NCI-H2227 (cell line): ENCODE results near the gene REXO4.
"Not testable (repeated sequence)": the region's sequence is repeated elsewhere in the genome, so short reads cannot be mapped to it uniquely, and the experiment has no call there.

Experiments
- DNase-seq: peaks from one replicate; lab custom pipeline; 2025; ENCODE audit not compliant: unreplicated experiment; lab: John Stamatoyannopoulos, UW

The REXO4 gene

DNA sequence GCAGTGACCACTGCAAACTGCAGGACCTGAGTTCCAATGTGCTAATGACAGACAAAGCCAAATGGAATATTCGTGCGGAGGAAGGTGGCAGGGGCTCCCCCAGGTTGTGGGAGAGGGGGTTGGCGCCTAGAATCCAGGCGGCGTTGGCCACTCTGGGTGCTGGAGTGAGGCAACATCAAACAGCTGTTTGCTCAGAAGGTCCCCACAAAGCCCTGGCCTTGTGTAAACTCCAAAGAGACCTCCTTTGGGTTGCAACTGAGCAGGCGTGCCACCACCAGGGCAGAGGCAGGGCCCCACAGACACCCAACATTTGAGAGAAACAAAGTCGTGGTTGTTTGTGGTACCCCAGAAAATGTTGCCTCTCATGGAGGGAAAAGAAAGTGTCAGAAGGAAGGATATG lies 27.1 kb downstream of the REXO4 start:
- DNase-seq, result no peak

DNA sequence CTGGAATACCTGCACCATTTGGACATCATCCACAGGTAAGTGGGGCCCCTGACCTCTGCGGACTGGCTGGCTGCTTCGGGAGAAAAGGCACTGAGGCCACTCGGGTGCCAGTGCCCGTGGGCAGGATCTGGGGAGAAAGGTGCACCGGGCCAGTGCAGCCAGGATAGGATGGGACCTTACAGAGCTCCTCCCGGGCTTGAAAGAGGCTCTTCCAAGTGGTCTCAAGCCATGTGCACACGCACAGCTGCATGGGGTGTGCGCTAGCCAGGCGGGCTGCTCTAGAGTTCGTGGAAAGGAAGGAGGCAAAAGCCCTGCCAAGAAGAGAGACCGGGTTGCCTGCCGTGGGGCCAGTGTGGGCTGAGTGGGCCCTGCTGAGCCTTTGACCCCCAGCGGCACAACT lies 28.2 kb downstream of the REXO4 start:
- no peak for DNase-seq

DNA sequence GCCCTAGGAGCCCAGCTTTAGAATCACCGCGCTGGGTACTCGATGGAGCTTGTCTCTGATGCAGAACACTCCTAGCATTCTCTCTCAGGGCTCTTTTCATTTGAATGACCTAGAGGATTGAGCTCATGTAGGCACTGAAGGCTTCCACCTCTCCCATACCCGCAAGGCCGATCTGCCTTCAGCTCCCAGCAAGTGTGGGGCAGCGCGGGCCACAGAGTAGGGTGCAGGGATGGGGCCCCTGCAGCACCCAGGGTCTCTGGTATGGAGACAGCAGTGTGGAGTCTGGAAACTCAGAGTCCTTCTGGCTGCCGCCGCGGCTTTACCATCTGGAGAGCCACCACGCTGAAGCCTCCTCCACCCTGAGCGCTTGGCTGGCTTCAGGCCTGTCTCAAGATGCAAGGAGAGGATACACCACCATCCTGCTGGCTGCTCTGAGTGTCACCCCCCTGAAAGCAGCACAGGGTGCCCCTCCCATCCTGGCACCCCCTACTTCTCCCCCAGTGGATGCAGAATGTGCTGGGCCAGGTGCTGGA lies 28.7 kb downstream of the REXO4 start:
- DNase-seq, result no peak

DNA sequence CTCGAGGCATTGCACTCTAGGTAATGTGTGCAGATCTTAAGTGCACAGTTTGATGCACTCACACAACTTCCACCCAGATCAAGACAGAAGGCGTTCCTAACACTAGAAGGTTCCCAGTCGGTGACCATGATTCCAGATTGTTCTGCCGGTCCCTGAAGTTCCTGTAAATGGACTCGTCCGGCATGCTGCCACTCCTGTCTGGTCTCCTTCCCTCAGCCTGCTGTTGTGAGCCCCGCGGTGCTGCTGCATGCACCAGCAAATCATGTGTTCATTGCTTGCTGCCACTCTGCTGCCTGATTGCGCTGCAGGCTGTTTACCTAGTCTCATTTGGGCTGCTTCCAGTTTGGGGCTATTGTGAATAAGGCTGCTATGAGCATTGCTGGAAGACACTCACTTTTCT lies 30.1 kb downstream of the REXO4 start:
- DNase-seq, result no peak

DNA sequence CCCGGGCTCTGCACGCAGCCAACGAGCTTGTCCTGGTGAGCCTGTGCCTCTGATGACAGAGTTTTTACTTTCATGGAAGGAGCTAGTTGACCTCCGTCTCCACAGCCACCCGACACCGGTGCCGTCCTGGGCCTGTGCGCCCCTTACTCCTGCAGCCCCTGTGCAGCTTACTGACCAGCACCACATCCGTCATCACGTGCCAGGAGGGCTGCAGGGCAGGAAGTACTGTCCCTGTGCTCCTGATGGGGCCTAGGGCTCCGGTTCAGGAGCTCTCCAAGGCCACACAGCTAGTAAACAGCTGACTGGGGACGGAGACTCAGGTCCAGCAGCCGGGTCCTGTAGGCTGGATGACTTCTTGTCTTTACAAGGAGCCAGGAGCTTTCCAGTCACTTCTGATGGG lies 31.5 kb downstream of the REXO4 start:
- no peak for DNase-seq

DNA sequence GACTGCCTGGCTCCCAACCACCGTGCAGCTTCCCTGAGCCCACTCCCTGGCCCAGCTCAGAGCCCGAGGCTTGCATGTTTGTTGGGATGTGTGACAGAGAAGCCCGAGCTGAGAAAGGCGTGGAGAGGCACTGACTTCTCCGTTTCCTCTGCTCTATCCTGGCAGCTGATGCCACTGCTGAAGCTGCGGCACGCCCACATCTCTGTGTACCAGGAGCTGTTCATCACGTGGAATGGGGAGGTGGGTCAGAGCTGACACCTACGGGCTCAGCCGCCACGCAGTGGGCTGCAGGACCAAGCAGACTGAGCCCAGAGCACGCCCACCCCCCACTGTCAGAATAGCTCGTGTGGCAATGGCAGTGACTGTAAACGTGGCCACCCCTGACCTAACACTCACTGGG lies 32.4 kb downstream of the REXO4 start:
- no peak for DNase-seq

DNA sequence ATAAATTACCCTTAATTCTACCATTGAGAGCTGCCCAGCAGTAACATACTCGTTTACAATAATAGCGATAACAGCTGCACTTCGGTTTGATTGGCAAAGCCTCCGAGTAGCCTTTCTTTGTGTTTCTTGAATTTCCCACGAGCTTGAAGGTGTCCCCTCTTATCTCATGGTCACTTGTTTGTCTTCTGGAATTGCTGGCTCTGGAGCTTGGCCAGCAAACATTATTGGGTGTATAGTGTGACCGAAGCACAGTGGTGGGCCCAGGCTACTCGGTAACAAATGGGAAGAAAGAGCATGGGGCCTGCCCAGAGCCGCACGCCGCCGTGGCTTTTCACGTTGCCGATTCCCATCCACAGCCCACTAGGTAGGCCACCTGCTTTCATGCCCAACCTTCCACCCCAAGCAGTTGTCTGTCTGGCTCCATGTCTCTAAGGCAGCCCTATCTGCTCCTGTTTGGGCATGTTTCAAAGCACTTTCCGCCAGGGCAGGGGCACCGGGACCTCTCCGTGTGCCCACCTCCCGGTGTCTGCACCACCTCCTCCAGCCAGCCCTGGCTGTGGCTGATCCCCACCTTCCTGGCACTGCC lies 33.0 kb downstream of the REXO4 start:
- DNase-seq, result no peak

DNA sequence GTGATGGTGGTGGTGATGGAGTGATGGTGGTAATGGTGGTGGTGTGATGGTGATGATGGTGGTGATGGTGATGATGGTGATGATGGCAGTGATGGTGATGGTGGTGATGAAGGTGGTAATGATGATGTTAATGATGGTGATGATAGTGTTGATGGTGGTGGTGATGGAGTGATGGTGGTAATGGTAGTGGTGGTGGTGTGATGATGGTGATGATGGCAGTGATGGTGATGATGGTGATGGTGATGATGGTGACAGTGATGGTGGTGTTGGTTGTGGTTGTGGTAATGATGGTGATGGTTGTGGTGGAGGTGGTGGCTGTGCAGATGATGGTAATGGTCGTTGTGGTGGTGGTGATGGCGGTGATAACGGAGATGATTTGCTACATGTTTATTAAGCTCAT lies 34.4 kb downstream of the REXO4 start:
- DNase-seq, result no peak

DNA sequence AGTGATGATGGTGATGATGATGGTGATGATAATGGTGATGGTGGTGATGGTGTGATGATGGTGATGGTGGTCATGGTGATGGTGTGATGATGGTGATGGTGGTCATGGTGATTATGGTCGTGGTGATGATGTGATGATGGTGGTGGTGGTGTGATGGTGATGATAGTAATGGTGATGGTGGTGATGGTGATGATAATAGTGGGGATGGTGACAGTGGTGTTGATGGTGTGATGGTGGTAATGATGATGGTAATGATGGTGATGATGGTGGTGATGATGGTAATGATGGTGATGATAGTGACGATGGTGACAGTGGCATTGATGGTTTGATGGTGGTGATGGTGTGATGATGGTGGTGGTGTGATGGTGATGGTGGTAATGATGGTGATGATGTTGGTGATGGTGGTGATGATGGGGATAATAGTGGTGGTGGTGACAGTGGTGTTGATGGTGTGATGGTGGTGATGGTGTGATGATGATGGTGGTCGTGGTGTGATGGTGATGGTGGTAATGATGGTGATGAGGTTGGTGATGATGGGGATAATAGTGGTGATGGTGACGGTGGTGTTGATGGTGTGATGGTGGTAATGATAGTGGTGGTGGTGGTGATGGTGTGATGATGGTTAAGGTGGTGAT lies 35.2 kb downstream of the REXO4 start:
- DNase-seq, result no peak

DNA sequence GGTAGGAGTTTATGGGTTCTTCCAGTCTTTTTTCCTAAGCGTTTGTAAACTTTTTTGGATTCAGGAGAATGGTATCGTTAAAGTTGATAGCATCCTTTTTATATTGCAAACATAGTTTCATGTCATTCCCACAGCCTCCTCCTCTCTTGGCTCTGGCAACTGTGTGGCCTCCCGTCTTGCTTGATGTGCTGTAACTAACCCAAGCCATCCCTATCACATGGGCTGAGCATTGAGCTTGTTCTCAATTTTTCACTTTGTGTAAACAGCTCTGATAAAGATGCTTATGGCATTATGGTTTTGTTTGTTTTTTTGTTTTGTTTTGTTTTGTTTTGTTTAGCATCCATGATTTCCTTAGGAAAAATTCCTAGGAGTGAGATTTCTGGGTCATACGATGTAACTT lies 37.1 kb downstream of the REXO4 start:
- no peak for DNase-seq

DNA sequence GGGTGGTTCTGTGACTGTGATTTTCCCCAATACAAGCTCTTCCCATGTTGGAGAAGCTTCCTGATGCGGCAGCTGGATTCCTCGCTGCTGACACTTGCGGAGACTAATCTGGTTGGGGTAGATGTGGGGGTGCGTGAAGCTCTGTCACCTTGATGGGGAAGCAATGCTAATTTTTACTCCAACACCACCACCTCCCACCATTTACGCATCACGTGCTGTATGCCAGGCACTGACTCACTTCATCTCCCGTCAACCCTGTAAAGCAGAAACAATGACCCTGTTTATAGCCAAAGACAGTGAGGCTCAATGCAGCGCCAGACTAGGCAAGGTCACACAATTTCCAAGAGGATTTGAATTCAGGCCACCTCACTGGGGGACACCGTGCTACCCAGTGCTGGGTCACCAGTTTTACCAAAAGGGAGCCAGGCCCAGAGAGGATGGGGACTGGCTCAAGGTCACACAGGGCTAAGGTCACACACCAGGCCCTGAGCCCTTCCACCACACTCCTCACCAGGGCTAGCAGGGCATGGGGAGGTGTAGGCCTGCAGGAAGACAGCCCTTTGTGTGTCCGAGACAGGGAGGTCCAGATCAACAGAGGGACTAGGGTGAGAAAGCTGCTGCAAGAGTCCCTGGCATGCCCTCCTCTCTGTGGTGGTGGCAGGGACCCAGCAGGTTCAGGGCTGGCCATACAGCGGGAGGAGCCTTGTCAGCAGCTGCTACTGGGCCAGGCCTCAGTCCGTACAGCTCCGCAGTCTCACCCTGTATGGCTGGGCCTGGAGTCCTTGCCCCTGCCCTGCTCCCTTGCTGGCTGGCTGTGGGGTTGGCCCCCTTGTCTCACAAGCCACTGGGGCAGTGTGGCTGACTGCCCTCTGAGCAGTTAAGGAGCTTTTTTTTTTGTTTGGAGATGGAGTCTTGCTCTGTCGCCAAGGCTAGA lies 38.4 kb downstream of the REXO4 start:
- DNase-seq, result no peak

DNA sequence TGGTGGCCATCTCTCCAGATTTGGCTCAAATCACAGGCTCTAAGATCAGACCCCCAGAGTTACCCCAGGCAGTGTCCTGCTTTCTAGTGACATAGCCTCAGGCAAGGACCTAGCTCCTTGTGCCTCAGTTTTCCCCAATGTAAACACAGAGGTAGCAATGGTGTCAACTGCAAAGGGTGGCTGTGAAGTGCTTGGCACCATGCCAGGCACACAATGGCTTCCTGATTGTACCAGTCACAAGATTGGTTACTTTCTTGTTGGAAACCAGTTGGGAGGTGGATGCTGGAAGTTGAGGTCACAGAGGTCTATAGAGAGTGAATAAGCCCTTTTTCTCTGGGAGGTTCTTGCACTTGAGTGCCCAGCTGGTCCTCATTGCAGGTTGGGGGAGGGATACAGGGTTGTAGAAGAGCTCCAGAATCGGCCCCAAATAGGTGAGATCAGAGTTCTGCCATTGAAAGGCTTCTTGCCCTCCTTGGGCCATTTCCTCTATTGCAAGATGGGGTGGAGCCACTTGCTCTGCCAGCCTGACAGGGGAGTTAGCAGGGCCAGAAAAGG lies 39.3 kb downstream of the REXO4 start:
- no peak for DNase-seq

DNA sequence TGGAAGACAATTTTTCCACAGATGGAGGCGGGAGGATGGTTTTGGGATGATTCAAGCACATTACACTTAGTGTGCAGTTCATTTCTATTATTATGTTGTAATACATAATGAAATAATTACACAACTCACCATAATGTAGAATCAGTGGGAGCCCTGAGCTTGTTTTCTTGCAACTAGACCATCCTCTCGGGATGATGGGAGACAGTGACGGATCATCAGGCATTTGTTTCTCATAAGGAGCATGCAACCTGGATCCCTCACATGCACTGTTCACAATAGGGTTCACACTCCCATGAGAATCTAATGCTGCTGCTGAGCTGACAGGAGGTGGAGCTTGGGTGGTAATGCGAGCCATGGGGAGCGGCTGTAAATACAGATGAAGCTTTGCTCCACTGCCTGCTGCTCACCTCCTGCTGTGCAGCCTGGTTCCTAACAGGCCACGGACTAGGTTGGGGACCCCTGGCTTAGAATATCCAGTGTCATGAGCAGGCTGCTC lies 40.0 kb downstream of the REXO4 start:
- no peak for DNase-seq

DNA sequence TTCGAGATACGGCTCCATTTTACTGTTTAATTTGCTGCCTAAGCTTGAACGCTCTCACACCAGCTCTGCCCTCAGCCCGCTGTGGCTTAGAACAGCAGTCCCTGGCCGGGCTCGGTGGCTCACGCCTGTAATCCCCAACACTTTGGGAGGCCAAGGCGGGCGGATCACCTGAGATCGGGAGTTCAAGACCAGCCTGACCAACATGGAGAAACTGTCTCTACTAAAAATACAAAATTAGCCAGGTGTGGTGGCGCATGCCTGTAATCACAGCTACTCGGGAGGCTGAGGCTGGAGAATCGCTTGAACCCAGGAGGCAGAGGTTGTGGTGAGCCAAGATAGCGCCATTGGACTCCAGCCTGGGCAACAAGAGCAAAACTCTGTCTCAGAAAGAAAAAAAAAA lies 40.5 kb downstream of the REXO4 start:
- DNase-seq, result not testable (repeated sequence)

DNA sequence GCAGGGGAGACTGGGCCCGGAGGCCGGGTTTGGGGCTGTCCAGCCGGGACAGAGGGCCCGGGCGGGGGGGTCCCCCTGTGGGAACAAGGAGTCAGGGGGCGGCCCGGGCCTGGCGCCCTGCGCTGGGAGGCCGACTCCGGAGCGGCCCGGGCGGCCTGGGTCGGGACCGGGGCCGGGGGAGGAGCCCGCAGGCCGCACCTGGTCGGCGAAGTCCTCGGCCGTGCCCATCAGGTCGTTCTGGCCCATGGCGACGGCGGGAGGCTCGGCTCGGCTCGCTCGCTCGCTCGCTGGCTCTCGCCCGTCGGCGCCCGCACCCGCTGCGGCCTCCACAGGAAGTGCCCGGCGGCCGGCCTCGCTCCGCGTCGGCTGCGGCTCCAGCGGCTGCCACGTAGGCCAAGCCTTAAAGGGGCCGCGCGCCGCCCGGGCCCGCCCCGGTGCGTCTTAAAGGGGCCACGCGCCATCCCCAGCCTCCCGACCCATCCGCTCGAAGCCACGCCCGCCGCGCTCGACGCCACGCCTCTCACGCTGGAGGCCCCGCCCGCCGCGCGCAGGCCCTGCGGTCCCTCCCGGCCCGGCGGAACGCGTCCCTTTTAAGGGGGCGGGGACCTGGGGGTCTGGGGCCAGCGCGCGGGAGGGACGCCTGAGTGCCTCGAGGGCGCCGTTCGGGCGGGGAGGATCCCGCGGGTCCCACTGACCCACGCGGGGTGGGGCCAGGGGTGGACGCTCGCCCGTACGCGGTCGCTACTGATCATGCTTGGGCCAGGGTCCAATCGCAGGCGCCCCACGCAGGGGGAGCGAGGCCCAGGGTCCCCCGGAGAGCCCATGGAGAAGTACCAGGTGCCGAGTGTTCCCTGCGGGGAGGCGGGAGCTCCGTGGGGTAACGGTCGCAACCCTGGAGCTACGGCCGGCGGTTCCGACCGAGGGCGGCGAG lies 41.8 kb downstream of the REXO4 start, which contains the start of the genes STKLD1 and SURF4:
TSS of gene STKLD1 (plus strand) at position 643 of the 931 bp plus-strand sequence. CDS start at position 751, 108 bp downstream.
TSS of gene SURF4 (minus strand) at position 337 of the 931 bp plus-strand sequence. CDS start at position 246, 91 bp downstream.
- DNase-seq, result peak; percentile 95

DNA sequence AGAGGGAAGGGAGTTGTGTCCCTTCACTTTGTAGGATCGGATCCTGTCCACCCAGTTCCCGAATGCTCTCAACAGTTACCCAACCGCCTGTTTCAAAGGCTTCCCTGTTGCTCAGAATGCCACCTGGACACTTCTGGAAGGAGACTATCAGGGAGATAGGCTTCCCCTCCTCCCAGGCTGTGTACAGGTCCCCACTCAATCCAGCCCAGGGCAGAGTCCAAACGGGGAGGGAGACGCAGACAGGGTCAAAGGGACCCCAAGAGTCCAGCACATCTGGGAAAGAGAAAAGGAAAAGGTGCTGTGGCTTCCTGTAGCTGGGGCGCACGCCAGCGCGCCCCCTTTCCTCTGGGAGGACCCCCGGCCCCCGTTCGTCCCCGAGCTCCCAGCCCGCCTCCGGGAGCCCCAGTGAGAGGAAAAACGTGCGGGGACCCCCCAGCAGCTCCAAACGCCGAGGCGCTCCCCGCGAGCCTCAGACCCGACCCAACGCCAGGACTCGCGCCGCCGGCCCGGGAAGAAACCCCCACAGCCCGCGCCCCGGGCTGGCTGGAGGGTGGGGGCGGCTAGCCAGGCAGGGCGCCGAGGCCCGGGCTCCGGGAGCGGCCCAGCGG lies 42.6 kb downstream of the REXO4 start:
- peak; percentile 33 for DNase-seq

DNA sequence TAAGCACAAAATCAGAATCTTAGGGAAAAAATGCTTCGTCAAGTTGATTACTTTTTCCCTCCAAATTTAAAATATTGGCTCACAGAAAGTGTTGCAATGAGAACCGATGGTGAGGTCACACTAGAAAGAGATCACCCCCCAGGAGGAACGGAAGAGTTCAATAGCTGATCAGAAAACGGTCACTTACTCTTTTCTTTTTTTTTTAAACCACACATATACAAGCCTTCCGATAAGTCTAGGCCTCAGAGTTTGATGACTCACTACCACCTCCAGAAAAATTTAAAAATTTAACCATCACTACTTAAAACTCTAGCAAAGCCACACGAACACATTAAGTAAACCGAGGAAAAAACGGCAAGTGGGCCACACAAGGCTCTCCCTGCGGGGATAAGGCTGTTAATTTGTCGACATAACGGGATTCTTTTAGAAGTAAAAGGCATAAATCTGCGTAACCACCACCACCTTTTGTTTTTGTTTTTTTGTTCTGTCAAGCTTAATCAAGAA lies 43.1 kb downstream of the REXO4 start:
- no peak for DNase-seq

DNA sequence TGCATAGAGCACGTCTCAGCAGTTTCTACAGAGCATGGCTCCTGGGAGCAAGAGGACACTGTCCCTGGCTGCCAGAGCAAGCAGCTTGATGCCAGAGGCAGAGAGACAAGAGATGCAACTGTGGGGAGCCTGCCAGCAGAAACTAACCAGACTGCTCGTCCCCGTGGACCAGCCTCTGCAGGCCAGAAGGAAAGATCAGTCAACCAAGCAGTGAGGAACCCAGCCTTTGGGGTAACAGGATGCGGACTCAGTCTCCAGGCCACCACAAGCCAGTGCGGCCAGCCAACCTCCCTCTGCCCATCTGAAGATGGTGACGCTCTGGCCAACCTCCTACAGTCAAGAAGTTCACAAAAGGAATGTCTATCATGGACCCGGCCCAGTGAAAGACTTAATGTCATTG lies 45.7 kb downstream of the REXO4 start:
- no peak for DNase-seq

DNA sequence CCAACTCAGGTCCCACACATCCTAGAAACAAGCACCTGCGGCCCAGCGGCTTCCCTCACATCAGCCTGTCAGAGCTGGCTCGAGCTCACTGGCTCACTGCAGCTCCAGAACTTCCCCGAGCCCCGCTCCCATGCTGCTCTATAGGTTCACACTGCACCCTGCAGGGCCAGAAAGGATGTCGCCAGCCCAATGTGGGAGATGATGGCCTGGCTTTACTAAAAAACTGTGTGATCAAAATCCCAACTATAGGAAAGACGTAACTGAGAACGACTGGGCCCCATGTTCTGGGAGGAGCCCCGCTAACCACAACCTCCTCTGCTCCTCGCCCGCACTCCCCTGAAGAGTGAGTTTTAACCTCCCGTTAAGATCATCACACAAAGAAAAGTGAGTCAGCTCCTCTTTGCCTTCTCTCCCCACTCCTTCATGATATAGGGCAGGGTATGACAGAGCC lies 46.5 kb downstream of the REXO4 start:
- no peak for DNase-seq
